PFSK-1 (cell line): Measurements from ENCODE around the gene KRTAP4-12.

Experiments used
- FOXP2 ChIP-seq: optimal IDR thresholded peaks from 2 replicates; pipeline ENCODE3; 2011; ENCODE audit warnings: borderline replicate concordance, control low read depth, inconsistent platforms; ENCODE audit not compliant: insufficient read depth; ENCODE audit errors: extremely low read length, extremely low read depth
- POLR2AphosphoS5 ChIP-seq: IDR thresholded peaks from 2 replicates; pipeline ENCODE4 v1.6.1; 2012; ENCODE audit warnings: low read depth, mild to moderate bottlenecking, control low read depth, low read length, moderate library complexity
- REST ChIP-seq, 2 experiments: IDR thresholded peaks; 2 replicates each; pipeline versions ENCODE4 v1.6.1 to v1.8.0; 2011 to 2012; ENCODE audit warnings: low read depth in 2 of 2, low read length in 2 of 2, control low read depth in 1 of 2, inconsistent platforms in 1 of 2, mild to moderate bottlenecking in 1 of 2, moderate library complexity in 1 of 2; ENCODE audit not compliant: insufficient read depth in 1 of 2
- SIN3A ChIP-seq: IDR thresholded peaks from 2 replicates; pipeline ENCODE4 v1.6.1; 2012; ENCODE audit warnings: mild to moderate bottlenecking, low read length, moderate library complexity, borderline replicate concordance; ENCODE audit not compliant: insufficient read depth
- TAF1 ChIP-seq: IDR thresholded peaks from 2 replicates; pipeline ENCODE4 v1.6.1; 2012; ENCODE audit warnings: low read length, control low read depth, borderline replicate concordance; ENCODE audit not compliant: insufficient read depth

KRTAP4-12 gene

GRCh38 chr17:41082626-41083025 lies 41.4 kb downstream of the KRTAP4-12 start:
- TF ChIP-seq REST (IDR thresholded peaks at IDR 0.05; ENCODE audit: insufficient read depth in 1 of 2, low read depth in 2 of 2, low read length in 2 of 2) (no peak), POLR2AphosphoS5 (no peak), SIN3A (no peak), FOXP2 (no peak), TAF1 (no peak)

- TF ChIP-seq POLR2AphosphoS5 (no peak), REST (IDR thresholded peaks at IDR 0.05; ENCODE audit: insufficient read depth in 1 of 2, low read depth in 2 of 2, low read length in 2 of 2) (no peak), FOXP2 (no peak), SIN3A (no peak), TAF1 (no peak)
These were observed 47.2 kb downstream of the KRTAP4-12 start for GRCh38 chr17:41076788-41077187.

- TF ChIP-seq POLR2AphosphoS5 (no peak), FOXP2 (no peak), REST (IDR thresholded peaks at IDR 0.05; ENCODE audit: insufficient read depth in 1 of 2, low read depth in 2 of 2, low read length in 2 of 2) (no peak), SIN3A (no peak), TAF1 (no peak)
These were observed 50.3 kb downstream of the KRTAP4-12 start for GRCh38 chr17:41073676-41074075.
